Suprapubic skin (tissue), 4 donors: Measurements from ENCODE around the gene IL2RA. TPM values are rescaled to one million over a fixed set of nuclear protein-coding genes. Genes with fewer than 3 reads are reported as not detected.

Source experiments
- DNase-seq, 2 donors: peaks; one replicate each; pipeline ENCODE4 v3.0.0-alpha.2; 2019; ENCODE audit warnings: low spot score in 2 of 2
- H3K27ac ChIP-seq: fragments of 200-600 bp; sonication (generic); one replicate; pipeline ENCODE4 v1.5.1; 2019
- H3K27me3 ChIP-seq: fragments of 200-600 bp; sonication (generic); one replicate; pipeline ENCODE4 v1.5.1; 2019
- H3K36me3 ChIP-seq: fragments of 200-600 bp; sonication (generic); one replicate; pipeline ENCODE4 v1.5.1; 2019
- H3K4me1 ChIP-seq: fragments of 200-600 bp; sonication (generic); one replicate; pipeline ENCODE4 v1.5.1; 2019
- H3K4me3 ChIP-seq: fragments of 200-600 bp; sonication (generic); one replicate; pipeline ENCODE4 v1.5.1; 2019; ENCODE audit warnings: mild to moderate bottlenecking
- H3K9me3 ChIP-seq: fragments of 200-600 bp; sonication (generic); one replicate; pipeline ENCODE4 v1.5.1; 2019
- EP300 ChIP-seq: sonication (generic); formaldehyde crosslinking; IDR thresholded peaks from one replicate; pipeline ENCODE4 v1.6.1; 2017; ENCODE audit warnings: antibody characterized with exemption
- POLR2A ChIP-seq, 2 donors: fragments of 450-650 bp; IDR thresholded peaks; one replicate each; pipeline ENCODE4 v1.6.1; 2017; ENCODE audit warnings: antibody characterized with exemption in 2 of 2, mild to moderate bottlenecking in 2 of 2, moderate library complexity in 2 of 2
- POLR2AphosphoS5 ChIP-seq, 3 donors: sonication (generic); formaldehyde crosslinking; IDR thresholded peaks; one replicate each; pipeline ENCODE4 v1.6.1; 2017; ENCODE audit warnings: antibody characterized with exemption in 3 of 3
- WGBS: methylation state at CpG from one replicate; pipeline ENCODE4 v1.1.5; 2018; 5-methylcytosine and 5-hydroxymethylcytosine counted together
- total RNA-seq, 4 donors: library from RNA; depleted of rRNA; stranded (reverse); fragments of >200 nt; gene quantifications; one replicate each; pipeline ENCODE4 v1.1.0, GENCODE V29; 2016
- TF ChIP-seq, protein P1 (sequence below), 2 donors: fragments of 200-600 bp in 1 of 2; fragments of 450-650 bp in 1 of 2; sonication (generic) in 1 of 2; IDR thresholded peaks; one replicate each; pipeline ENCODE4 v1.5.1; 2016 to 2019; ENCODE audit warnings: antibody characterized with exemption in 2 of 2, mild to moderate bottlenecking in 1 of 2, moderate library complexity in 1 of 2

Gene IL2RA
- total RNA-seq, 4 donors from 2014 or later: 0.21 to 0.70 TPM; not detected in 2

- Histone ChIP-seq H3K36me3 (no peaks in the 10 kb centered on the region), H3K9me3 (no peaks in the 10 kb centered on the region), H3K27me3 (no peaks in the 10 kb centered on the region), H3K4me3 (no peak overlapping the region), H3K4me1 (peaks cover 9% of the 10 kb centered on the region), H3K27ac (no peak overlapping the region)
- TF ChIP-seq POLR2AphosphoS5 (IDR thresholded peaks at IDR 0.05) (no peak), EP300 (no peak), POLR2A (IDR thresholded peaks at IDR 0.05) (no peak)
- TF ChIP-seq, protein P1, sequence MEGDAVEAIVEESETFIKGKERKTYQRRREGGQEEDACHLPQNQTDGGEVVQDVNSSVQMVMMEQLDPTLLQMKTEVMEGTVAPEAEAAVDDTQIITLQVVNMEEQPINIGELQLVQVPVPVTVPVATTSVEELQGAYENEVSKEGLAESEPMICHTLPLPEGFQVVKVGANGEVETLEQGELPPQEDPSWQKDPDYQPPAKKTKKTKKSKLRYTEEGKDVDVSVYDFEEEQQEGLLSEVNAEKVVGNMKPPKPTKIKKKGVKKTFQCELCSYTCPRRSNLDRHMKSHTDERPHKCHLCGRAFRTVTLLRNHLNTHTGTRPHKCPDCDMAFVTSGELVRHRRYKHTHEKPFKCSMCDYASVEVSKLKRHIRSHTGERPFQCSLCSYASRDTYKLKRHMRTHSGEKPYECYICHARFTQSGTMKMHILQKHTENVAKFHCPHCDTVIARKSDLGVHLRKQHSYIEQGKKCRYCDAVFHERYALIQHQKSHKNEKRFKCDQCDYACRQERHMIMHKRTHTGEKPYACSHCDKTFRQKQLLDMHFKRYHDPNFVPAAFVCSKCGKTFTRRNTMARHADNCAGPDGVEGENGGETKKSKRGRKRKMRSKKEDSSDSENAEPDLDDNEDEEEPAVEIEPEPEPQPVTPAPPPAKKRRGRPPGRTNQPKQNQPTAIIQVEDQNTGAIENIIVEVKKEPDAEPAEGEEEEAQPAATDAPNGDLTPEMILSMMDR (IDR thresholded peaks at IDR 0.05): no peak
- WGBS: 92% methylated on average over 5 of the region's 5 CpGs
- no peak for DNase-seq
Measured at GRCh38 chr10:5985029-5985428, 77.1 kb downstream of the IL2RA start.

DNA sequence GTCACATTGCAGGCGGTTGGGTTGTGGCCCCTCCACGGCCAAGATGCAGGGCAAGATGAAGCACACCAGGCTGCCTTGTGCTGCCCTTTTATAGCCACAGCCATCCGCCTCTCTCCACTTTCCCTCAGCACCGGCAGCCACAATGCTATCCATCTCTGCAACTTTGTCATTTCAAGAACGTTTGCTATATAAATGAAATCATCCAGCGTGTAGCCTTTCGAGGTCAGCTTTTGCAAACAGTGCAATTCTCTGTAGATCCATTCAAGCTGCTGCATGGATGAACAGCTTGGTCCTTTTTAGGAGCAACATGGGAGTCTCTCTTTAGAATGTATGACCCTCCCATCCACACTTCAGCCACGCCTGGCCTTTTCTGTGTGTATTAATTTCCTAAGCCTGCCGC is 78.4 kb downstream of the IL2RA start:
- Histone ChIP-seq H3K4me1 (peaks cover 8% of the 10 kb centered on the region), H3K9me3 (no peaks in the 10 kb centered on the region), H3K4me3 (no peak overlapping the region), H3K27ac (no peak overlapping the region), H3K36me3 (no peaks in the 10 kb centered on the region), H3K27me3 (no peaks in the 10 kb centered on the region)
- no peak for DNase-seq
- TF ChIP-seq, protein P1 (IDR thresholded peaks at IDR 0.05): no peak
- WGBS: 91% methylated on average over 9 of the region's 9 CpGs

DNA sequence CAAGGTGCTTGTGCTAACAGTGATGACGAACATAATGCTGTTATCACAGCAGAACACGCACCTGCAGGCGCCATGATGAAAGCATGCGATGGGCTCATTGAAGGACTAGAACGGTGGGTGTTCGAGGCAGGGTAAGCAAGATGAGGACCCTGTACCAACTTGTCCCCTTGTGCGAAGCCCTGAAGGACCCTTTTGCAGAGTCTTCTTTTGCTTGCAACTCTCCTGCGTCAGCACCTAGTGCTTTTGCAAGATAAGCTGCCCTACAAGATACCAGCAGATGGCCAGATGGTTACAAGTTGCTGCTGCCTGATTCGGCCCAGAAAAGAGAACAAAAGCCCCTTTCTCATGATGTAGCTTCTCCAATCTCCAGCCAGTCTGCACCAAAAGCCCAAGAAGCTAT is 80.6 kb downstream of the IL2RA start:
- H3K9me3 ChIP-seq: no peaks in the 10 kb centered on the region
- WGBS: 92% methylated on average over 9 of the region's 9 CpGs
- no peak for DNase-seq
- no peak overlapping the region for H3K4me3 ChIP-seq
- H3K27ac ChIP-seq: no peak overlapping the region
- no peaks in the 10 kb centered on the region for H3K36me3 ChIP-seq
- peaks cover 7% of the 10 kb centered on the region for H3K4me1 ChIP-seq
- no peak for TF ChIP-seq POLR2AphosphoS5 (IDR thresholded peaks at IDR 0.05)
- no peak for TF ChIP-seq EP300
- TF ChIP-seq POLR2A (IDR thresholded peaks at IDR 0.05): no peak
- TF ChIP-seq, protein P1 (IDR thresholded peaks at IDR 0.05): no peak
- H3K27me3 ChIP-seq: no peaks in the 10 kb centered on the region

- H3K4me3 ChIP-seq: peak overlapping the region; percentile 97
- H3K9me3 ChIP-seq: no peaks in the 10 kb centered on the region
- DNase-seq: no peak
- H3K36me3 ChIP-seq: no peaks in the 10 kb centered on the region
- peaks cover 21% of the 10 kb centered on the region for H3K4me1 ChIP-seq
- WGBS: 23% methylated on average over 6 of the region's 6 CpGs
- TF ChIP-seq, protein P1 (IDR thresholded peaks at IDR 0.05): no peak
- no peak for TF ChIP-seq EP300
- TF ChIP-seq POLR2A (IDR thresholded peaks at IDR 0.05): no peak
- TF ChIP-seq POLR2AphosphoS5 (IDR thresholded peaks at IDR 0.05): no peak
- H3K27me3 ChIP-seq: no peaks in the 10 kb centered on the region
- peak overlapping the region; percentile 95 for H3K27ac ChIP-seq
Measured at GRCh38 chr10:5978230-5978489, 84.0 kb downstream of the IL2RA start.

- H3K9me3 ChIP-seq: no peaks in the 10 kb centered on the region
- H3K4me3 ChIP-seq: peak within 1 kb of the TSS; percentile 97
- no peaks in the 10 kb centered on the region for H3K36me3 ChIP-seq
- 3% methylated on average over 8 of the region's 80 CpGs for WGBS
- TF ChIP-seq POLR2A (IDR thresholded peaks at IDR 0.05) (no peak), POLR2AphosphoS5 (IDR thresholded peaks at IDR 0.05) (peak in 2 of 3 donors; percentile 5 to 56), EP300 (no peak)
- TF ChIP-seq, protein P1 (IDR thresholded peaks at IDR 0.05): peak in 1 of 2 donors; percentile 52
- peaks cover 25% of the 10 kb centered on the region for H3K4me1 ChIP-seq
- no peaks in the 10 kb centered on the region for H3K27me3 ChIP-seq
- peak in 1 of 2 donors; percentile 85 for DNase-seq
- H3K27ac ChIP-seq: peak within 1 kb of the TSS; percentile 95
Measured at GRCh38 chr10:5977471-5978229, 84.5 kb downstream of the IL2RA start, which contains the start of gene IL15RA. TSS of gene IL15RA (minus strand) at chr10:5977543. CDS start at chr10:5977492, 51 bp downstream.
